ENCODE data around the gene TMEM165. TPM values are rescaled to one million over a fixed set of nuclear protein-coding genes. Genes with fewer than 3 reads are reported as not detected.

The TMEM165 gene
- total and polyA plus RNA-seq, 2 of the 4 experiments (the other 2 are of a cell fraction): 49.6 to 83.0 TPM

GRCh38 chr4:55424791-55425190, 29.0 kb downstream of the TMEM165 start:
- no peak overlapping the region for H3K27ac ChIP-seq (ENCODE audit: insufficient read depth, low read length)
- WGBS, 2 experiments (ENCODE audit: extremely low coverage in 2 of 2, insufficient read length in 1 of 2): no CpG with 5 or more reads among the region's 3 CpGs
- no peak overlapping the region for H3K23ac ChIP-seq (ENCODE audit: low read depth, low read length)
- POLR2A ChIA-PET (ENCODE audit: unreplicated experiment): no interaction called here
- in situ Hi-C loops (cut with MboI; ENCODE audit: low sequenced_read_pairs): loop anchor here (25.0 kb wide), 1 partner anchor 438 kb away; the partner anchor contains the start of gene EXOC1
- peaks cover 24 to 59% of the 10 kb centered on the region in 2 experiments for H3K79me1 ChIP-seq (ENCODE audit: low read depth in 1 of 2, low read length in 2 of 2)
- H3K4me2 ChIP-seq (ENCODE audit: low read depth, low read length): no peak overlapping the region
- H3K14ac ChIP-seq (replicated peaks; ENCODE audit: low read depth, low read length): no peak overlapping the region
- H4K8ac ChIP-seq (ENCODE audit: low read depth in 2 of 2, low read length in 2 of 2): no peak overlapping the region
- H4K5ac ChIP-seq (ENCODE audit: low read depth, low read length): no peak overlapping the region
- H3K4ac ChIP-seq (ENCODE audit: low read depth, low read length): no peak overlapping the region
- H3K9me3 ChIP-seq (ENCODE audit: control insufficient read depth, insufficient read depth, low read length): no peaks in the 10 kb centered on the region
- no peak overlapping the region for H2AFZ ChIP-seq (replicated peaks; ENCODE audit: low read length, poor library complexity)
- no peak for DNase-seq
- peaks cover 18% of the 10 kb centered on the region for H4K20me1 ChIP-seq (ENCODE audit: insufficient read depth, low read length)
- H3K9me1 ChIP-seq (ENCODE audit: insufficient read depth, low read length): peaks cover 4% of the 10 kb centered on the region; the same call in 1 of the 2 replicates
- peaks cover 50% of the 10 kb centered on the region for H3K36me3 ChIP-seq (ENCODE audit: control insufficient read depth, insufficient read depth, low read length)
- H3K56ac ChIP-seq (ENCODE audit: extremely low read depth, insufficient read depth, low read length): no peak overlapping the region
- H3K4me1 ChIP-seq (ENCODE audit: control insufficient read depth, insufficient read depth, low read length): 0 out of 2 replicates have a peak, but pooled peaks cover 2% of the 10 kb centered on the region
- no peak overlapping the region for H3K18ac ChIP-seq (ENCODE audit: low read depth, low read length)
- H2AK5ac ChIP-seq (ENCODE audit: low read depth, low read length): no peak overlapping the region
- H2BK20ac ChIP-seq (ENCODE audit: low read depth, low read length): no peak overlapping the region
- H3K9ac ChIP-seq (ENCODE audit: low read depth, low read length): no peak overlapping the region
- no peak overlapping the region for H2BK5ac ChIP-seq (ENCODE audit: low read depth, low read length, poor library complexity, severe bottlenecking)
- dilution Hi-C loops (cut with HindIII; ENCODE audit: low sequenced_read_pairs, unreplicated experiment): no loop called here
- no peak overlapping the region for H2BK15ac ChIP-seq (ENCODE audit: low read depth, low read length)
- H3K27me3 ChIP-seq (ENCODE audit: control insufficient read depth, insufficient read depth, low read length): no peaks in the 10 kb centered on the region
- no peak overlapping the region for H2AK9ac ChIP-seq (replicated peaks; ENCODE audit: low read depth, low read length, poor library complexity)
- no peak overlapping the region for H2BK120ac ChIP-seq (ENCODE audit: low read depth, low read length)
- intact Hi-C loops (cut with micrococcal nuclease): no loop called here
- no peak overlapping the region for H3K4me3 ChIP-seq (ENCODE audit: insufficient read depth, low read depth, low read length)
- no peak for ATAC-seq (ENCODE audit: low read depth)
- CTCF ChIA-PET: interaction anchor here (0.6 kb wide), 1 partner anchor 113 kb away, joined by 3 read pairs; no protein-coding TSS in a partner anchor
- no peak overlapping the region for H4K91ac ChIP-seq (ENCODE audit: insufficient read depth, low read depth, low read length)
- TF ChIP-seq CEBPB (IDR thresholded peaks at IDR 0.05; ENCODE audit: low read depth, low read length) (no peak), RFX5 (IDR thresholded peaks at IDR 0.05; ENCODE audit: low read depth, low read length) (no peak), BHLHE40 (IDR thresholded peaks at IDR 0.05; ENCODE audit: low read depth, low read length) (no peak), SMC3 (IDR thresholded peaks at IDR 0.05; ENCODE audit: low read depth, low read length) (no peak), CHD1 (IDR thresholded peaks at IDR 0.05; ENCODE audit: low read depth, low read length) (no peak), MXI1 (IDR thresholded peaks at IDR 0.05; ENCODE audit: borderline replicate concordance, low read depth, low read length) (no peak), MAZ (IDR thresholded peaks at IDR 0.05; ENCODE audit: borderline replicate concordance, low read depth, low read length) (no peak), RCOR1 (IDR thresholded peaks at IDR 0.05; ENCODE audit: insufficient replicate concordance, low read length) (no peak)
- TF ChIP-seq, protein P1, sequence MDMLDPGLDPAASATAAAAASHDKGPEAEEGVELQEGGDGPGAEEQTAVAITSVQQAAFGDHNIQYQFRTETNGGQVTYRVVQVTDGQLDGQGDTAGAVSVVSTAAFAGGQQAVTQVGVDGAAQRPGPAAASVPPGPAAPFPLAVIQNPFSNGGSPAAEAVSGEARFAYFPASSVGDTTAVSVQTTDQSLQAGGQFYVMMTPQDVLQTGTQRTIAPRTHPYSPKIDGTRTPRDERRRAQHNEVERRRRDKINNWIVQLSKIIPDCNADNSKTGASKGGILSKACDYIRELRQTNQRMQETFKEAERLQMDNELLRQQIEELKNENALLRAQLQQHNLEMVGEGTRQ (IDR thresholded peaks at IDR 0.05; ENCODE audit: low read depth, low read length): no peak
- BruUV-seq (replicated peaks): no TSS peak
